Measurements from ENCODE around the gene LONRF2. TPM values are rescaled to one million over a fixed set of nuclear protein-coding genes. Genes with fewer than 3 reads are reported as not detected.

Gene LONRF2
- polyA plus RNA-seq, 2 of the 4 experiments (the other 2 are of a cell fraction) = 4.8 to 17.9 TPM

GRCh38 chr2:100309311-100309710 is 13.0 kb downstream of the LONRF2 start:
- DNase-seq (ENCODE audit: low read depth in 1 of 2, low spot score in 1 of 2) (no peak), FAIRE-seq (no peak), ATAC-seq (no peak)
- Histone ChIP-seq H3K27ac (no peak overlapping the region), H3K9me3 (peaks cover 1% of the 10 kb centered on the region; the same call in 2 of the 3 replicates), H3K4me3 (no peak overlapping the region), H3K4me2 (no peak overlapping the region), H3K4me1 (no peaks in the 10 kb centered on the region)
- CTCF ChIA-PET = interaction anchor here (0.8 to 3.5 kb wide), 3 partner anchors 43 to 48 kb away, joined by 3 to 13 read pairs (median 3); no protein-coding TSS in a partner anchor
- WGBS (ENCODE audit: missing lambda C conversion rate) = 91% methylated on average over 3 of the region's 3 CpGs
- no peak for TF ChIP-seq FOSL2 (IDR thresholded peaks at IDR 0.05)
- TF ChIP-seq FOSL2 (CRISPR knock-in tag; IDR thresholded peaks at IDR 0.05) = no peak
- no peak for TF ChIP-seq GATA3 (IDR thresholded peaks at IDR 0.05; ENCODE audit: borderline replicate concordance)
- TF ChIP-seq, protein P1, sequence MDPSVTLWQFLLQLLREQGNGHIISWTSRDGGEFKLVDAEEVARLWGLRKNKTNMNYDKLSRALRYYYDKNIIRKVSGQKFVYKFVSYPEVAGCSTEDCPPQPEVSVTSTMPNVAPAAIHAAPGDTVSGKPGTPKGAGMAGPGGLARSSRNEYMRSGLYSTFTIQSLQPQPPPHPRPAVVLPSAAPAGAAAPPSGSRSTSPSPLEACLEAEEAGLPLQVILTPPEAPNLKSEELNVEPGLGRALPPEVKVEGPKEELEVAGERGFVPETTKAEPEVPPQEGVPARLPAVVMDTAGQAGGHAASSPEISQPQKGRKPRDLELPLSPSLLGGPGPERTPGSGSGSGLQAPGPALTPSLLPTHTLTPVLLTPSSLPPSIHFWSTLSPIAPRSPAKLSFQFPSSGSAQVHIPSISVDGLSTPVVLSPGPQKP (IDR thresholded peaks at IDR 0.05; ENCODE audit: low read depth, low read length) = no peak
- no peak for TF ChIP-seq TP53 (CRISPR knock-in tag; IDR thresholded peaks at IDR 0.05)
- TF ChIP-seq ZNF302 (CRISPR knock-in tag; IDR thresholded peaks at IDR 0.05) = no peak
- TF ChIP-seq NFE2L2 (conservative IDR thresholded peaks at IDR 0.05; ENCODE audit: low read length) = no peak
- no peak for TF ChIP-seq HEYL (CRISPR knock-in tag; IDR thresholded peaks at IDR 0.05)
- TF ChIP-seq, protein P2, sequence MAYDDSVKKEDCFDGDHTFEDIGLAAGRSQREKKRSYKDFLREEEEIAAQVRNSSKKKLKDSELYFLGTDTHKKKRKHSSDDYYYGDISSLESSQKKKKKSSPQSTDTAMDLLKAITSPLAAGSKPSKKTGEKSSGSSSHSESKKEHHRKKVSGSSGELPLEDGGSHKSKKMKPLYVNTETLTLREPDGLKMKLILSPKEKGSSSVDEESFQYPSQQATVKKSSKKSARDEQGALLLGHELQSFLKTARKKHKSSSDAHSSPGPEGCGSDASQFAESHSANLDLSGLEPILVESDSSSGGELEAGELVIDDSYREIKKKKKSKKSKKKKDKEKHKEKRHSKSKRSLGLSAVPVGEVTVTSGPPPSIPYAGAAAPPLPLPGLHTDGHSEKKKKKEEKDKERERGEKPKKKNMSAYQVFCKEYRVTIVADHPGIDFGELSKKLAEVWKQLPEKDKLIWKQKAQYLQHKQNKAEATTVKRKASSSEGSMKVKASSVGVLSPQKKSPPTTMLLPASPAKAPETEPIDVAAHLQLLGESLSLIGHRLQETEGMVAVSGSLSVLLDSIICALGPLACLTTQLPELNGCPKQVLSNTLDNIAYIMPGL (CRISPR knock-in tag; IDR thresholded peaks at IDR 0.05; ENCODE audit: borderline replicate concordance) = no peak
- TF ChIP-seq CHD2 (IDR thresholded peaks at IDR 0.05; ENCODE audit: low read length, partially characterized antibody) = no peak
- TF ChIP-seq SMC3 (IDR thresholded peaks at IDR 0.05) = no peak
- TF ChIP-seq E2F6 (IDR thresholded peaks at IDR 0.05; ENCODE audit: borderline replicate concordance, low read depth) = no peak
- no peak for TF ChIP-seq CEBPB (IDR thresholded peaks at IDR 0.05)
- TF ChIP-seq HOXB13 (CRISPR knock-in tag; IDR thresholded peaks at IDR 0.05; ENCODE audit: low read depth) = no peak
- TF ChIP-seq MAZ (IDR thresholded peaks at IDR 0.05; ENCODE audit: borderline replicate concordance, low read depth, low read length) = no peak
- TF ChIP-seq, protein P3, sequence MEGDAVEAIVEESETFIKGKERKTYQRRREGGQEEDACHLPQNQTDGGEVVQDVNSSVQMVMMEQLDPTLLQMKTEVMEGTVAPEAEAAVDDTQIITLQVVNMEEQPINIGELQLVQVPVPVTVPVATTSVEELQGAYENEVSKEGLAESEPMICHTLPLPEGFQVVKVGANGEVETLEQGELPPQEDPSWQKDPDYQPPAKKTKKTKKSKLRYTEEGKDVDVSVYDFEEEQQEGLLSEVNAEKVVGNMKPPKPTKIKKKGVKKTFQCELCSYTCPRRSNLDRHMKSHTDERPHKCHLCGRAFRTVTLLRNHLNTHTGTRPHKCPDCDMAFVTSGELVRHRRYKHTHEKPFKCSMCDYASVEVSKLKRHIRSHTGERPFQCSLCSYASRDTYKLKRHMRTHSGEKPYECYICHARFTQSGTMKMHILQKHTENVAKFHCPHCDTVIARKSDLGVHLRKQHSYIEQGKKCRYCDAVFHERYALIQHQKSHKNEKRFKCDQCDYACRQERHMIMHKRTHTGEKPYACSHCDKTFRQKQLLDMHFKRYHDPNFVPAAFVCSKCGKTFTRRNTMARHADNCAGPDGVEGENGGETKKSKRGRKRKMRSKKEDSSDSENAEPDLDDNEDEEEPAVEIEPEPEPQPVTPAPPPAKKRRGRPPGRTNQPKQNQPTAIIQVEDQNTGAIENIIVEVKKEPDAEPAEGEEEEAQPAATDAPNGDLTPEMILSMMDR (IDR thresholded peaks at IDR 0.05) = no peak
- no peak for TF ChIP-seq PHF8 (IDR thresholded peaks at IDR 0.05; ENCODE audit: borderline replicate concordance, low read depth)
- no peak for TF ChIP-seq EHF (CRISPR knock-in tag; IDR thresholded peaks at IDR 0.05)
- TF ChIP-seq, protein P4, sequence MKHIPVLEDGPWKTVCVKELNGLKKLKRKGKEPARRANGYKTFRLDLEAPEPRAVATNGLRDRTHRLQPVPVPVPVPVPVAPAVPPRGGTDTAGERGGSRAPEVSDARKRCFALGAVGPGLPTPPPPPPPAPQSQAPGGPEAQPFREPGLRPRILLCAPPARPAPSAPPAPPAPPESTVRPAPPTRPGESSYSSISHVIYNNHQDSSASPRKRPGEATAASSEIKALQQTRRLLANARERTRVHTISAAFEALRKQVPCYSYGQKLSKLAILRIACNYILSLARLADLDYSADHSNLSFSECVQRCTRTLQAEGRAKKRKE (CRISPR knock-in tag; IDR thresholded peaks at IDR 0.05; ENCODE audit: low read depth) = no peak
- TF ChIP-seq, protein P5, sequence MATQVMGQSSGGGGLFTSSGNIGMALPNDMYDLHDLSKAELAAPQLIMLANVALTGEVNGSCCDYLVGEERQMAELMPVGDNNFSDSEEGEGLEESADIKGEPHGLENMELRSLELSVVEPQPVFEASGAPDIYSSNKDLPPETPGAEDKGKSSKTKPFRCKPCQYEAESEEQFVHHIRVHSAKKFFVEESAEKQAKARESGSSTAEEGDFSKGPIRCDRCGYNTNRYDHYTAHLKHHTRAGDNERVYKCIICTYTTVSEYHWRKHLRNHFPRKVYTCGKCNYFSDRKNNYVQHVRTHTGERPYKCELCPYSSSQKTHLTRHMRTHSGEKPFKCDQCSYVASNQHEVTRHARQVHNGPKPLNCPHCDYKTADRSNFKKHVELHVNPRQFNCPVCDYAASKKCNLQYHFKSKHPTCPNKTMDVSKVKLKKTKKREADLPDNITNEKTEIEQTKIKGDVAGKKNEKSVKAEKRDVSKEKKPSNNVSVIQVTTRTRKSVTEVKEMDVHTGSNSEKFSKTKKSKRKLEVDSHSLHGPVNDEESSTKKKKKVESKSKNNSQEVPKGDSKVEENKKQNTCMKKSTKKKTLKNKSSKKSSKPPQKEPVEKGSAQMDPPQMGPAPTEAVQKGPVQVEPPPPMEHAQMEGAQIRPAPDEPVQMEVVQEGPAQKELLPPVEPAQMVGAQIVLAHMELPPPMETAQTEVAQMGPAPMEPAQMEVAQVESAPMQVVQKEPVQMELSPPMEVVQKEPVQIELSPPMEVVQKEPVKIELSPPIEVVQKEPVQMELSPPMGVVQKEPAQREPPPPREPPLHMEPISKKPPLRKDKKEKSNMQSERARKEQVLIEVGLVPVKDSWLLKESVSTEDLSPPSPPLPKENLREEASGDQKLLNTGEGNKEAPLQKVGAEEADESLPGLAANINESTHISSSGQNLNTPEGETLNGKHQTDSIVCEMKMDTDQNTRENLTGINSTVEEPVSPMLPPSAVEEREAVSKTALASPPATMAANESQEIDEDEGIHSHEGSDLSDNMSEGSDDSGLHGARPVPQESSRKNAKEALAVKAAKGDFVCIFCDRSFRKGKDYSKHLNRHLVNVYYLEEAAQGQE (IDR thresholded peaks at IDR 0.05) = no peak
- TF ChIP-seq CHD4 (IDR thresholded peaks at IDR 0.05; ENCODE audit: borderline replicate concordance) = no peak
- POLR2A ChIA-PET = no interaction called here
